GM23338 (cell line): ENCODE results near the gene PDE1C.

Experiments
- CREB1 ChIP-seq: fragments of 250-450 bp; sonication (Bioruptor Pico); IDR thresholded peaks from 2 replicates; pipeline ENCODE4 v1.5.0; 2020; ENCODE audit warnings: low read depth, mild to moderate bottlenecking, moderate library complexity
- EZH2 ChIP-seq: fragments of 200-600 bp; sonication (generic); IDR thresholded peaks from one replicate; pipeline ENCODE4 v1.8.0; 2017; ENCODE audit warnings: antibody characterized with exemption, mild to moderate bottlenecking, low read depth; ENCODE audit not compliant: unreplicated experiment
- JUNB ChIP-seq: IDR thresholded peaks from one replicate; pipeline ENCODE4 v1.6.1; 2016; ENCODE audit warnings: antibody characterized with exemption; ENCODE audit not compliant: unreplicated experiment
- POLR2AphosphoS5 ChIP-seq: IDR thresholded peaks from 2 replicates; pipeline ENCODE4 v1.6.1; 2016; ENCODE audit warnings: antibody characterized with exemption, low read depth
- TF ChIP-seq, protein P1 (sequence below), 2 experiments: fragments of 200-600 bp in 1 of 2; sonication (generic) in 1 of 2; conservative IDR thresholded peaks; 2 replicates each; pipeline versions ENCODE4 v1.5.1 to v1.6.1; 2016 to 2017; ENCODE audit warnings: antibody characterized with exemption in 2 of 2, low read depth in 2 of 2, mild to moderate bottlenecking in 2 of 2, moderate library complexity in 1 of 2

DNA sequence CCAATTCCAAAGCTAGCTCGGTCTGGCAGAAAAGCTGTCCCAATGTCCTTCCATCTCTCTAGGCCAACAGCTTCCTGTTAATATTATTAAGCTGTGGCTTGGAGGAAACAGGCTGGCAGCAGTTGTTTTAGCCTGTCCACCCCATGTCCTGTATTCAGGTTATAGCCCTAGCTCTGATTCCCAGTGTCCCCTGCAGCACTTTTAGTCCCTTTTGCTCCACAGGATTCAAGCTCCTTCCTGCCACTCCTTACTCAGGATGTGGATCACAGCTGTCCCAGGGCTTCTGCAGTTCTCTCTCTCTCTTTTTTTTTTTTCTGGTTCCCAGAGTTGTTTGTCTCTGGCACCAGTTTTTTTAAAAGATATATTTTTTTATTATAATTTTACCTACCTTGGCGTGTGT, 298.0 kb downstream of the PDE1C start:
- no peak for TF ChIP-seq CREB1 (CRISPR knock-in tag)
- TF ChIP-seq, protein P1, sequence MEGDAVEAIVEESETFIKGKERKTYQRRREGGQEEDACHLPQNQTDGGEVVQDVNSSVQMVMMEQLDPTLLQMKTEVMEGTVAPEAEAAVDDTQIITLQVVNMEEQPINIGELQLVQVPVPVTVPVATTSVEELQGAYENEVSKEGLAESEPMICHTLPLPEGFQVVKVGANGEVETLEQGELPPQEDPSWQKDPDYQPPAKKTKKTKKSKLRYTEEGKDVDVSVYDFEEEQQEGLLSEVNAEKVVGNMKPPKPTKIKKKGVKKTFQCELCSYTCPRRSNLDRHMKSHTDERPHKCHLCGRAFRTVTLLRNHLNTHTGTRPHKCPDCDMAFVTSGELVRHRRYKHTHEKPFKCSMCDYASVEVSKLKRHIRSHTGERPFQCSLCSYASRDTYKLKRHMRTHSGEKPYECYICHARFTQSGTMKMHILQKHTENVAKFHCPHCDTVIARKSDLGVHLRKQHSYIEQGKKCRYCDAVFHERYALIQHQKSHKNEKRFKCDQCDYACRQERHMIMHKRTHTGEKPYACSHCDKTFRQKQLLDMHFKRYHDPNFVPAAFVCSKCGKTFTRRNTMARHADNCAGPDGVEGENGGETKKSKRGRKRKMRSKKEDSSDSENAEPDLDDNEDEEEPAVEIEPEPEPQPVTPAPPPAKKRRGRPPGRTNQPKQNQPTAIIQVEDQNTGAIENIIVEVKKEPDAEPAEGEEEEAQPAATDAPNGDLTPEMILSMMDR (conservative IDR thresholded peaks at IDR 0.05; ENCODE audit: low read depth in 2 of 2): no peak
- no peak for TF ChIP-seq POLR2AphosphoS5
- TF ChIP-seq JUNB: no peak
- no peak for TF ChIP-seq EZH2
